ENCODE data around the gene KTN1.

Gene KTN1

DNA sequence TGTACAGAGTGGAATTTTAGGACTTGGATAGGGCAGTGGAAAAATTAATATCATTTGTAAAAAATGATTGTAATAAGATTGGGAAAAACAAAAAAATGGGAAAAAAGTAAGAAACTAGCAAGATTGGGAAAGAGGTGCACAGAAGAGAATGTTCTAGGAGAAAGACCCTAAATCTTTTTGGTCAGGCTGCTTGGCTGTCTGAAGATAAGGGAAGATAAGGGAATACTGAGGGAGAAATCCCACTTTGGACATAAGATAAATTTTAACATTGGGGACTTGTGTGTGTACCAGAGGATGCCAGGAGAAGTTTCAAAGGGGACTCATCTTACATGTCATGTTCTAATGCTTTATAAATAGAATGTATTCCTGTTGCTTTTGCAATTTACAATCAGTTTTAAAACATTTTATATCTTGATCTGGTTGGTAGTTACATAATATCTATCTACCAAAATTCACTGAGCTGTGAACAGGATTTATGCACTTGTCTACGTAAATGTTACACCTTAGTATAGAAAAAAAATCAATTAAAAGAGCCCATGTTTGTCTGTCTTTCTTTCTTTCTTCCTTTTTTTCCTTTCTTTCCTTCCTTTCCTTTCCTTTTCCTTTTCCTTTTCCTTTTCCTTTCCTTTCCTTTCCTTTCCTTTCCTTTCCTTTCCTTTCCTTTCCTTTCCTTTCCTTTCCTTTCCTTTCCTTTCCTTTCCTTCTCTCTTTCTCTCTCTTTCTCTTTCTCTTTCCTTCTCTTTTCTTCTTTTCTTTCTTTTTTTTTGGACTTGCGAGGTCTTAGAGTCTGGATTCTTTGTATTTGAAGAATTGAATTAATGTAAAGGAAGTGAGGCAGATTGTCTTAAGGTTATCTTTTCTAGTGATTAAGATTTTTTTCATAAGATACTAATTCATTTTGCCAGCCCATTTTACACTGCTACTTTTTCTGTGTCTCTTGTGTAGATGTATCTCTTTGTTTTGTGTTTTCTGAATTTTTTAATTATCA is 66.1 kb downstream of the KTN1 start:
- DNase-seq (ENCODE audit: extremely low spot score), result no peak
- TF ChIP-seq FOXK2 (IDR thresholded peaks at IDR 0.05), result no peak
- no peak for TF ChIP-seq BHLHE40 (IDR thresholded peaks at IDR 0.05; ENCODE audit: borderline replicate concordance)
- TF ChIP-seq SP1 (IDR thresholded peaks at IDR 0.05), result no peak
- no peak for TF ChIP-seq FOXA1 (IDR thresholded peaks at IDR 0.05)
- no peak for TF ChIP-seq L3MBTL2 (conservative IDR thresholded peaks at IDR 0.05)
- TF ChIP-seq LEF1 (IDR thresholded peaks at IDR 0.05; ENCODE audit: borderline replicate concordance), result no peak
- no peak for TF ChIP-seq ELF4 (IDR thresholded peaks at IDR 0.05)
- TF ChIP-seq TARDBP (IDR thresholded peaks at IDR 0.05), result no peak
- no peak for TF ChIP-seq ZNF384 (IDR thresholded peaks at IDR 0.05)
- no peak for TF ChIP-seq NFRKB (IDR thresholded peaks at IDR 0.05)
- ChIA-PET CTCF (no interaction called here), POLR2A (no interaction called here)

GRCh38 chr14:55650992-55651391 is 71.0 kb downstream of the KTN1 start:
- POLR2A ChIA-PET, result no interaction called here
- no peak for TF ChIP-seq PKNOX1 (IDR thresholded peaks at IDR 0.05)
- no peak for TF ChIP-seq L3MBTL2 (conservative IDR thresholded peaks at IDR 0.05)
- TF ChIP-seq FOXK2 (IDR thresholded peaks at IDR 0.05), result no peak
- no peak for TF ChIP-seq SP1 (IDR thresholded peaks at IDR 0.05)
- TF ChIP-seq ZNF384 (IDR thresholded peaks at IDR 0.05), result no peak
- TF ChIP-seq NFRKB (IDR thresholded peaks at IDR 0.05), result no peak
- no peak for TF ChIP-seq FOXA1 (IDR thresholded peaks at IDR 0.05)
- TF ChIP-seq BHLHE40 (IDR thresholded peaks at IDR 0.05; ENCODE audit: borderline replicate concordance), result no peak
- TF ChIP-seq CTBP1 (IDR thresholded peaks at IDR 0.05; ENCODE audit: borderline replicate concordance), result no peak
- no peak for DNase-seq (ENCODE audit: extremely low spot score)
- CTCF ChIA-PET, result no interaction called here

GRCh38 chr14:55654243-55654642 is 74.2 kb downstream of the KTN1 start:
- ChIA-PET CTCF (no interaction called here), POLR2A (no interaction called here)
- no peak for DNase-seq (ENCODE audit: extremely low spot score)
- TF ChIP-seq SUZ12 (IDR thresholded peaks at IDR 0.05), result no peak
- TF ChIP-seq FOXK2 (IDR thresholded peaks at IDR 0.05), result no peak
- no peak for TF ChIP-seq SP1 (IDR thresholded peaks at IDR 0.05)
- TF ChIP-seq CTBP1 (IDR thresholded peaks at IDR 0.05; ENCODE audit: borderline replicate concordance), result no peak
- TF ChIP-seq FOXA1 (IDR thresholded peaks at IDR 0.05), result no peak
- no peak for TF ChIP-seq PKNOX1 (IDR thresholded peaks at IDR 0.05)
- no peak for TF ChIP-seq ARNT (IDR thresholded peaks at IDR 0.05)
- no peak for TF ChIP-seq LEF1 (IDR thresholded peaks at IDR 0.05; ENCODE audit: borderline replicate concordance)
- no peak for TF ChIP-seq BHLHE40 (IDR thresholded peaks at IDR 0.05; ENCODE audit: borderline replicate concordance)
- no peak for TF ChIP-seq FOXM1 (IDR thresholded peaks at IDR 0.05; ENCODE audit: borderline replicate concordance)
- TF ChIP-seq ZNF384 (IDR thresholded peaks at IDR 0.05), result no peak
- TF ChIP-seq L3MBTL2 (conservative IDR thresholded peaks at IDR 0.05), result no peak
- TF ChIP-seq TARDBP (IDR thresholded peaks at IDR 0.05), result no peak
- no peak for TF ChIP-seq HDGF (IDR thresholded peaks at IDR 0.05; ENCODE audit: borderline replicate concordance)
- TF ChIP-seq ELF4 (IDR thresholded peaks at IDR 0.05), result no peak
- no peak for TF ChIP-seq NFRKB (IDR thresholded peaks at IDR 0.05)

- CTCF ChIA-PET, result no interaction called here
- no peak for DNase-seq (ENCODE audit: extremely low spot score)
- no peak for TF ChIP-seq SUZ12 (IDR thresholded peaks at IDR 0.05)
- TF ChIP-seq LEF1 (IDR thresholded peaks at IDR 0.05; ENCODE audit: borderline replicate concordance), result no peak
- POLR2A ChIA-PET, result no interaction called here
These were observed 81.0 kb downstream of the KTN1 start for GRCh38 chr14:55661029-55661428.

DNA sequence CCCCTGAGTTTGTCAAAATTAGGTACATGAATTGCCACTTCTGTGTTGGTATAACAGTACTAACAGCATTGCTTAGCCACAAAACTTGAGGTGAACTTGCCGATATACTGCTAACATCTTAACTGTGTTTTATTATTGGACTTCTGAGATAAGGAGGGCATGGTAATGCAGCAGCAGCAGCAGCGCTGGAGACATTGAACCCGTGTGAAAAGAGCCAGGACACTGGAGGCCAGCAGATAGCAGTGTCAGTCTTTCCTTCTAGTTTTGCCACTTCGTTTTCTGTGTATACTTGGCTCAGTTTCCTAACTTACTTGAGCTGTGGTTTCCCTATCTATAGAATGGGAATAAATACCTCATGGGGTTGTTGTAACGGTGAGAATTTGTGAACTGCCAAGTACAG is 82.7 kb downstream of the KTN1 start:
- TF ChIP-seq SUZ12 (IDR thresholded peaks at IDR 0.05), result no peak
- no peak for TF ChIP-seq SP1 (IDR thresholded peaks at IDR 0.05)
- no peak for TF ChIP-seq ARNT (IDR thresholded peaks at IDR 0.05)
- no peak for TF ChIP-seq PKNOX1 (IDR thresholded peaks at IDR 0.05)
- no peak for TF ChIP-seq LEF1 (IDR thresholded peaks at IDR 0.05; ENCODE audit: borderline replicate concordance)
- no peak for TF ChIP-seq ELF4 (IDR thresholded peaks at IDR 0.05)
- no peak for TF ChIP-seq L3MBTL2 (conservative IDR thresholded peaks at IDR 0.05)
- no peak for TF ChIP-seq FOXK2 (IDR thresholded peaks at IDR 0.05)
- TF ChIP-seq BHLHE40 (IDR thresholded peaks at IDR 0.05; ENCODE audit: borderline replicate concordance), result no peak
- TF ChIP-seq TARDBP (IDR thresholded peaks at IDR 0.05), result no peak
- no peak for DNase-seq (ENCODE audit: extremely low spot score)
- ChIA-PET POLR2A (no interaction called here), CTCF (no interaction called here)

DNA sequence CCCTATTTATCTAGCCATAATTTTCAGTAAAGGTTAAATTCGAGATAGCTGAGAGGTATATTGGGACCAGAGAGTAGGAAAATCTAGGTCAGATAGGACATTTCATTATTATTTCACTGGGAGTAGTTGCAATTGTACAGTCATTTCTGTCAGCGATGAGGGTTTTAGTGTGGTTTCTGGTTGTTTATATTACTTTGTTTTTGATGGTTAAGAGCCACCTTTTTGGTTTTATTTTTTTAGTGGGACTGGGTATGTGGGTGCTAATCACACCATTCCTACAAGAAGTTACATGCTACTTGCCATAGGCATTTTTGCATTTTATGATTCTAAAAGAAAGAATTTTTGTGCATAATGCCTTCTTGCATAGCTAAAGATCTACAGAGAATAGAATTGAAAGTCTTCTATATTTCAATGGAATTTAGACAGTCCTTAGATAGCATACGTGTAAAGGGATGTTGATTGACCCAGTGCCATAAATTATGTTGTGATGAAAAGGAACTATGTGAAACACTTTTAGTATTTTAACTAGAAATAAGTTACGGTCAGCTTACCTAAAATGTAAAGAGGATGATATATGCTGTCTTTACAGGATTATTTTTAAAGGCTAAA is 85.2 kb downstream of the KTN1 start:
- CTCF ChIA-PET, result interaction anchor here (0.6 kb wide), 1 partner anchor 216 kb away, joined by 3 read pairs; no protein-coding TSS in a partner anchor
- POLR2A ChIA-PET, result no interaction called here
- DNase-seq (ENCODE audit: extremely low spot score), result no peak
- TF ChIP-seq L3MBTL2 (conservative IDR thresholded peaks at IDR 0.05) (no peak), FOXA1 (IDR thresholded peaks at IDR 0.05) (no peak), NFRKB (IDR thresholded peaks at IDR 0.05) (no peak), FOXK2 (IDR thresholded peaks at IDR 0.05) (no peak), PKNOX1 (IDR thresholded peaks at IDR 0.05) (no peak), FOXM1 (IDR thresholded peaks at IDR 0.05; ENCODE audit: borderline replicate concordance) (no peak), ZNF384 (IDR thresholded peaks at IDR 0.05) (no peak), TARDBP (IDR thresholded peaks at IDR 0.05) (no peak), SUZ12 (IDR thresholded peaks at IDR 0.05) (no peak), ELF4 (IDR thresholded peaks at IDR 0.05) (no peak), SP1 (IDR thresholded peaks at IDR 0.05) (no peak), BHLHE40 (IDR thresholded peaks at IDR 0.05; ENCODE audit: borderline replicate concordance) (no peak)

Data from HEK293T (cell line).